ENCODE data around the gene DRG2.

Gene DRG2

GRCh38 chr17:18119938-18120337 is 32.2 kb downstream of the DRG2 start:
- H3K36me3 Mint-ChIP-seq = no peaks in the 10 kb centered on the region
- no peaks in the 10 kb centered on the region for H3K4me1 Mint-ChIP-seq
- H3K27ac Mint-ChIP-seq = no peak overlapping the region
- H3K9me3 Mint-ChIP-seq = no peaks in the 10 kb centered on the region
- H3K4me3 Mint-ChIP-seq = no peak overlapping the region
- peaks cover under 1% of the 10 kb centered on the region for H3K27me3 Mint-ChIP-seq

- Mint-ChIP-seq H3K27ac (no peak overlapping the region), H3K27me3 (no peaks in the 10 kb centered on the region), H3K36me3 (no peaks in the 10 kb centered on the region), H3K4me3 (no peak overlapping the region), H3K4me1 (no peaks in the 10 kb centered on the region), H3K9me3 (no peaks in the 10 kb centered on the region)
Observed at GRCh38 chr17:18120461-18121017, 32.8 kb downstream of the DRG2 start.

GRCh38 chr17:18121144-18121910 is 33.6 kb downstream of the DRG2 start:
- no peaks in the 10 kb centered on the region for H3K27me3 Mint-ChIP-seq
- no peaks in the 10 kb centered on the region for H3K36me3 Mint-ChIP-seq
- H3K27ac Mint-ChIP-seq = no peak overlapping the region
- H3K9me3 Mint-ChIP-seq = no peaks in the 10 kb centered on the region
- no peak overlapping the region for H3K4me3 Mint-ChIP-seq
- H3K4me1 Mint-ChIP-seq = no peaks in the 10 kb centered on the region

- no peaks in the 10 kb centered on the region for H3K9me3 Mint-ChIP-seq
Observed at GRCh38 chr17:18122990-18123753, 35.4 kb downstream of the DRG2 start.

GRCh38 chr17:18124345-18125126 is 36.8 kb downstream of the DRG2 start:
- Mint-ChIP-seq H3K4me3 (no peak overlapping the region), H3K4me1 (no peaks in the 10 kb centered on the region), H3K36me3 (no peaks in the 10 kb centered on the region), H3K27me3 (no peaks in the 10 kb centered on the region), H3K27ac (no peak overlapping the region), H3K9me3 (no peaks in the 10 kb centered on the region)

More at GRCh38 chr17:18122990-18123753, 35.4 kb downstream of the DRG2 start:
- Mint-ChIP-seq H3K4me3 (no peak overlapping the region), H3K27ac (no peak overlapping the region), H3K4me1 (no peaks in the 10 kb centered on the region), H3K27me3 (no peaks in the 10 kb centered on the region), H3K36me3 (no peaks in the 10 kb centered on the region)

GRCh38 chr17:18129041-18129502 is 41.3 kb downstream of the DRG2 start:
- H3K4me1 Mint-ChIP-seq = no peaks in the 10 kb centered on the region
- no peaks in the 10 kb centered on the region for H3K27me3 Mint-ChIP-seq
- H3K27ac Mint-ChIP-seq = no peak overlapping the region
- no peaks in the 10 kb centered on the region for H3K9me3 Mint-ChIP-seq
- H3K36me3 Mint-ChIP-seq = no peaks in the 10 kb centered on the region
- H3K4me3 Mint-ChIP-seq = no peak overlapping the region

- Mint-ChIP-seq H3K27me3 (no peaks in the 10 kb centered on the region), H3K36me3 (no peaks in the 10 kb centered on the region), H3K9me3 (no peaks in the 10 kb centered on the region), H3K27ac (no peak overlapping the region), H3K4me1 (no peaks in the 10 kb centered on the region), H3K4me3 (no peak overlapping the region)
Observed at GRCh38 chr17:18132711-18133110, 45.0 kb downstream of the DRG2 start.

- H3K9me3 Mint-ChIP-seq = no peaks in the 10 kb centered on the region
- no peak overlapping the region for H3K27ac Mint-ChIP-seq
- H3K4me1 Mint-ChIP-seq = peaks cover 5% of the 10 kb centered on the region
- no peak overlapping the region for H3K4me3 Mint-ChIP-seq
- no peaks in the 10 kb centered on the region for H3K27me3 Mint-ChIP-seq
- no peaks in the 10 kb centered on the region for H3K36me3 Mint-ChIP-seq
Observed at GRCh38 chr17:18136357-18136756, 48.6 kb downstream of the DRG2 start.

- Mint-ChIP-seq H3K4me1 (peaks cover 5% of the 10 kb centered on the region), H3K36me3 (no peaks in the 10 kb centered on the region), H3K9me3 (no peaks in the 10 kb centered on the region), H3K27me3 (no peaks in the 10 kb centered on the region), H3K4me3 (no peak overlapping the region), H3K27ac (no peak overlapping the region)
Observed at GRCh38 chr17:18138065-18138749, 50.5 kb downstream of the DRG2 start.

GRCh38 chr17:18139092-18139491 is 51.3 kb downstream of the DRG2 start:
- H3K27me3 Mint-ChIP-seq = no peaks in the 10 kb centered on the region
- H3K4me3 Mint-ChIP-seq = no peak overlapping the region
- H3K27ac Mint-ChIP-seq = no peak overlapping the region
- H3K36me3 Mint-ChIP-seq = no peaks in the 10 kb centered on the region
- H3K4me1 Mint-ChIP-seq = peaks cover 5% of the 10 kb centered on the region
- H3K9me3 Mint-ChIP-seq = no peaks in the 10 kb centered on the region

GRCh38 chr17:18139498-18139897 is 51.8 kb downstream of the DRG2 start:
- no peaks in the 10 kb centered on the region for H3K36me3 Mint-ChIP-seq
- H3K9me3 Mint-ChIP-seq = no peaks in the 10 kb centered on the region
- H3K27me3 Mint-ChIP-seq = no peaks in the 10 kb centered on the region
- H3K4me3 Mint-ChIP-seq = no peak overlapping the region
- H3K4me1 Mint-ChIP-seq = peaks cover 5% of the 10 kb centered on the region
- no peak overlapping the region for H3K27ac Mint-ChIP-seq

GRCh38 chr17:18139949-18140348 is 52.2 kb downstream of the DRG2 start:
- Mint-ChIP-seq H3K4me1 (peaks cover 5% of the 10 kb centered on the region), H3K27me3 (no peaks in the 10 kb centered on the region), H3K9me3 (no peaks in the 10 kb centered on the region), H3K4me3 (no peak overlapping the region), H3K27ac (no peak overlapping the region), H3K36me3 (no peaks in the 10 kb centered on the region)

GRCh38 chr17:18140648-18141047 is 52.9 kb downstream of the DRG2 start:
- Mint-ChIP-seq H3K4me3 (no peak overlapping the region), H3K36me3 (no peaks in the 10 kb centered on the region), H3K9me3 (no peaks in the 10 kb centered on the region), H3K27me3 (no peaks in the 10 kb centered on the region), H3K4me1 (peaks cover 5% of the 10 kb centered on the region), H3K27ac (no peak overlapping the region)

GRCh38 chr17:18141210-18141803 is 53.6 kb downstream of the DRG2 start:
- Mint-ChIP-seq H3K27me3 (no peaks in the 10 kb centered on the region), H3K4me1 (peaks cover 5% of the 10 kb centered on the region), H3K4me3 (no peak overlapping the region), H3K36me3 (no peaks in the 10 kb centered on the region), H3K9me3 (no peaks in the 10 kb centered on the region), H3K27ac (no peak overlapping the region)

GRCh38 chr17:18142417-18142816 is 54.7 kb downstream of the DRG2 start:
- H3K4me1 Mint-ChIP-seq = peaks cover 5% of the 10 kb centered on the region
- no peaks in the 10 kb centered on the region for H3K36me3 Mint-ChIP-seq
- no peak overlapping the region for H3K4me3 Mint-ChIP-seq
- H3K27ac Mint-ChIP-seq = no peak overlapping the region
- H3K9me3 Mint-ChIP-seq = no peaks in the 10 kb centered on the region
- no peaks in the 10 kb centered on the region for H3K27me3 Mint-ChIP-seq
